NK-92 (cell line): ENCODE data around the gene TACC3.
A peak's percentile ranks its signal among the peaks of the same experiment; 100 is the strongest.

Experiments
- DNase-seq: peaks from one replicate; lab custom pipeline; 2025; ENCODE audit not compliant: unreplicated experiment; lab: John Stamatoyannopoulos, UW

TACC3 gene

GRCh38 chr4:1721003-1721665 lies at the start of gene TACC3, which contains the start of gene TMEM129:
TACC3 (plus strand) TSS chr4:1721521; CDS start chr4:1723422, 1,901 bp downstream.
TMEM129 (minus strand) TSS chr4:1721323; CDS start chr4:1720837, 486 bp downstream.
- peak; percentile 68 for DNase-seq

GRCh38 chr4:1673671-1674070 lies 47.6 kb upstream of the TACC3 start:
- DNase-seq: no peak

GRCh38 chr4:1674682-1675081 lies 46.6 kb upstream of the TACC3 start:
- DNase-seq: no peak

GRCh38 chr4:1675136-1675801 lies 46.1 kb upstream of the TACC3 start:
- no peak for DNase-seq

DNA sequence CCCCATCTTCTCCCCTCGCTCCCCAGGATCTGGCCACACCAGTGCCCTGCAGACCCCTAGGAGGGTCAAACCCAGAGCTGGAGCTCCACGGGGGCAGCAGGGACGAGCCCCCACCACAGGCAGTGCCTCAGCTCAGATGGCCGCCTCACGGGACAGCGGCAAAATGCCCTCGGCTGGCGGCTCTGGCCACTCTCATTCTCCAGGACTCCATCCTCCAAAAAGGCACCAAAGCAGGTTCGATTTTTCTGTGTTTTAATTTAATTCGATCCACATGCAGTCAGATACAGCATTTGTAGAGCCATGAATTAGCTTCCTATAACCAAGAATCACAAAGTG lies 45.6 kb upstream of the TACC3 start:
- DNase-seq: no peak

DNA sequence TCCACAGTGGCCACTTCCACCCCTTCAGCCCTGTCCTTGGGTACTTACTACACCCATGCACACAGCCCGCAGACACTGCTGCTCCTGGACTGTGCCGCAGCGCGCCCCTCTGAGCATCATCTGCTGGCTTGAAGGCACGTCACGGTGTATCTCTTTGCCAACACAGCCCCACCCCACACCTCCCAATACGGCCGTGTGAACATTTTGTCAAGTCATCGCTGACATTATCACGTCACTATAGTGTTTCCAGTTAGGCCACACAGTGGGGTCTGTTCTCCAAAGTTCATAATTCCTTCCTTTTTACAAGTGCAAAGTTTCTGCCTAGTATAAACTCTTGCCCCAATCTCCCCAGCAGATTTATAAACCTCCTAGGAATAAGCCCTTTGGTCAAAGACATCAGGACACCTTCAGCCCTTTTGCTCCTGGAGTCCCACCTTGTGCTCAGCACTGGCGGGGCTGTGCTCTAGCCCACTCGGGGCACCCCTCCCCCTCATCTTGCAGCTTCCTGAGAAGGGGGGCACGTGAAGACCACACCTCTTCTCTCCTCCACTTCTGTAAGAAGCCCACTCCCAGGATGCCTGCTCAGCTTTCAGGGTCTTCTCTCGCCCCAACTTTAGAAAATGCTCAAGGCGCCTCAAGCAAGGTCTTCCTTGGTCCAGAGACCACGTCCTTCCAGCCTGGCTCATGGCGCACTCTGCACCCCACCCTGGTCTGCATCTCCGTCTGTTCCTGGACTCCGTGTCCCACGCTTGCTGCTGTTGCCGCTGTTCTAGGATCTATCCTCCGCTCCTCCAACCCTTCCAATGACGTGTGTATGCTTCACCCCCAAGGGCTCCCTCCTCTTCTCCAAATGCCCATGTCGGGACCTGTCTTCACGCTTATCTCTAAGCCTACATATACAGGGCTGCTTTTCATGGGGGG lies 44.5 kb upstream of the TACC3 start:
- no peak for DNase-seq

- DNase-seq: no peak
Measured at GRCh38 chr4:1678244-1678643, 43.1 kb upstream of the TACC3 start.

- no peak for DNase-seq
Measured at GRCh38 chr4:1682860-1683259, 38.5 kb upstream of the TACC3 start.

GRCh38 chr4:1683261-1683735 lies 38.0 kb upstream of the TACC3 start:
- no peak for DNase-seq

- peak; percentile 22 for DNase-seq
Measured at GRCh38 chr4:1683736-1684505, 37.4 kb upstream of the TACC3 start, which contains the start of gene FAM53A. FAM53A (minus strand) TSS chr4:1684313; CDS start chr4:1668741, 15,572 bp downstream.

DNA sequence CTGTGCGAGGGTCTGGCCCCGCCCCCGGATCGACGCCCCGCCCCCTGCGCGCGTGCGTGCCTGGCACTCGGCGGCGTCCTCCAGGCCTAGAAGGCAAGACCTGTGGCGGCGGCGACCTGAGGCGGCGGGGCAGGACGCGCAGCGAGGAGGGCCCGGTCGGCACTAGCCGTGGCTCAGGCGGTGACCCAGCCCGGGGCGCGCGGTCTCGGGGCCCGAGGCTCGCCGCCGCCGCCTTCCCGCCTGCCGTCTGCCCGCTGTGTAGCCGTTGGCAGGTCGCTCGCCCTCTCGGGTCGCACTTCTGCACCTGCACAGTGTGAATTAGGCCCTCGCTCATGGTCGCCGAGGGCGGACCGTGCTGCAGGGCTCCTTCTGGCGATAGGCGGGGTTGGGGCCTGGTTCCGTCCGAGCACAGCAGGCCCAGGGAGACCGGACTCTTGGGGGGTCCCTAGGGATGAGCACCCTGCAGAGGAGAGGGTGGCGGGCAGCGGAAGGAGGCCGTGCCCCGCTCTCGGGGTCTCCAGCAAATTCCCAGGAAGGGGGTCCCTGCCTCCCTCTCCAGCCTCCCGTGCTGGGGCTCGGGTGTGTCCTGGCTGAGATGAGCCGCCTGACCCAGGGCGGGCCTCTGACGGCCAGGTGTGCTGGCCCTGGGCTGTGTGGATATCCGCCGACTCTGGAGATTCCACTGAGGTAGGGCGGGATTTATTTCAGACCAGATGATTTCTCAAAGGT lies 36.7 kb upstream of the TACC3 start:
- no peak for DNase-seq

DNA sequence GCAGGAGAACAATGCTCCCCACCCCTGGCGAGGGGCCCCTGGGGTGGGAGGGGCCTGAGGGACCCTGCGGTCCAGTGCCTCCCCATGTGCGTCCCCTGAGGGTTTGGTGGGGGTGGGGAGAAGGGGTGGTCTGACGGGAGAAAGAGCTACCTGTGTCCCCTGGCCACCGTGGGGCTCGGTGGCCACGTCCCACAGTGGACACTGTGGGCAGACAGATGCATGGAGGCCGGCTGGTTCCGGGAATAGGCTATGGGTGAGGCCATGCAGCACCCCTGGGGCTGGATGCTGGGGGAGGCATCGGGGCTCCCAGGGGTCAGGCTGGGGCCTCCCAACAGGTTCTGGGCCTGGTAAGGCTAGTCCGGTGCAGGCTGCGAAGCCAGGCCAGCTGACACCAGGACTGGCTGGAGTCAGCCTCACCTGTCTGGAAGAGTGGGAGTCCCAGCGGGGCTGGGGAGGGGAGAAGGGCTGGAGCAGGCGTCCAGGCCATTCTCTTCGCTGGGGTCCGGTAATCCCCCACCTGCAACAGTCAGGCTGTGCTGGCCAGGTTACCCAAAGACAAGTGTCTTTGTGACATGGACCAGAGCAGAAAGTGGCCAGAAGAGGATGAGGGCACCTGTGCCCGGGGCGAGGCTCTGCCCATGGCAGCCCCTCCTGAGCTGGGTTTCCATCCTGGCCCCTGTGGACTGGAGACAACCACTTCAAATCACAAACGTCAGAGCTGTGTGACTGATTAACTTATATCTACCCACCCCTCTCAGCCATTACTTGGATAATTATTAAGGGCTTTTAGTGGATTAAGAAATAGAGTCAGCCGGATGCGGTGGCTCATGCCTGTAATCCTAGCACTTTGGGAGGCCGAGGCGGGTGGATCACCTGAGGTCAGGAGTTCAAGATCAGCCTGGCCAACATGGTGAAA lies 35.8 kb upstream of the TACC3 start:
- no peak for DNase-seq

DNA sequence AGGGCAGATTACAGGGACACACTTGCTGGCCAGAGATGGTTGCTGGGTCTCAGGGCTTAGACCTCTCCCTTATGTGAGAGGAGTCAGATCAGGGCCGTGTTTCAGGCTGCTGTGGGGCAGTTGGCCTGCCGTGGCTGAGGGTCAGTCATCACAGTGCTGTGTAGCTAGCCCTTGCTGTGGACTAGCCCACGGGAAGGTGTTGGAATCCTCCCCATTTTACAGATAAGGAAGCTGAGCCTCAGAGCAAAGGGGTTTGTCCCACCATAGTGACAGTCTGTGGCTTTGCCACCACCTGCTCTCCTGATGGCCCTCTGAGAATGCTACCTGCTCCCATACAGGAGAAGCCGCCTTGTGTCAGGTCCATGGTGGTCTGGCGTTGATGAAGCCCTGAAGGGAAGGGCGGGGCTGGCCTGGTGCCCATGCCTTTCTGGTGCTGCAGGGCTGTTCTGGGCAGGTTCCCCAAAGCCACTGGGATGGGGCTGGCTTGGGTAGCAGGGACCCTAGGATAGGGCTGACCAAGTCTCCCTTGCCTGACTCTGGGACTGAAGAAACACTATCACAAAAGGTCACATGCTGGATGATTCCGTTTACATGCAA lies 34.8 kb upstream of the TACC3 start:
- DNase-seq: no peak

DNA sequence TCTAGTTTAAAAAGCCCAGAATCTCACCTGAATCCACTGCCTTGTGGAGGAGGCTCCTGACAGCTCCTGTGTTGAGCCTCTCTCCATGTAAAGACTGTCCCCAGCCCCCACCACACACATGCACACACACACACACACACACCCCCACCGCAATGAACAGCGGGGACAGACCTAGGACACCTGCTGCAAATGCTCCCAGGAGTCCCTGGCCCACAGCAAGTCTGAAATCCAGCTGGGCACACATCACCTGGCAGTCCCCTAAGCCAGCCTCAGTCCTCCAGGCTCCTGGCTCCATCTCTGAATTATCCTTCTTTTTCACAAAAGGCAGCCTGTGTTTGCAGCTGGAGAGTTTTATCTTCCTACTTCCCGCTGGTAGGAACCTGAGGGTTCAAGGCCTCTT lies 30.6 kb upstream of the TACC3 start:
- no peak for DNase-seq

DNA sequence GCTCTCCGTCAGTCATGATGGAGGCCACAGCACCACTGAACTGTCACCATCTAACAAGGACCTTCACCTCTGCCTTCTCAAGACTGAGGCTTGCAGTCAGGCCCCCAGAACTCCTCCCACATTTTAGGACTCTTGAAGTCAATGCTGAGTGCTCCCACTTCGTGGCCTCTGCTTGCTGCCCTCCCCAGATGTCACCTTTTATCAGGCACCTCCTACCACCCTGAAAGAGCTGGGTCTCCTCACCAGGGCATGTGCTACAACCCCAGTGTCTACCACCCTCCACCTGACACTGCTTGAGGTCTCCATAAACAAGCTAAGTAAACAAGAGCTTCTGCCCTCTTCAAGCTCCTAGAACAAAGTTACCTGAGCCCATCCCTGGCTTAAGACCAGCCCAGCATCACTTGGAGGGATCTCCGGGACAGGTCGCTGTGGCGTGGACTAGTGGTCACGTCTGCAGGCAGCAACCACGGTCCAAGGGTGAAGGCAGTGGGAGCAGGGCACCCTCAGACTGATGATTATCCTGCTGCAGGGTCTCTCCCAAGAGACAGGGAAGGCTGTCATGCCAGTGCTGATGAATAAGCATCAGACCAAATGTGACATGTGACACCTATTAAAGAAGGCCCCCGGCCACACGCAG lies 29.5 kb upstream of the TACC3 start:
- no peak for DNase-seq

- DNase-seq: no peak
Measured at GRCh38 chr4:1693131-1693896, 28.0 kb upstream of the TACC3 start.

DNA sequence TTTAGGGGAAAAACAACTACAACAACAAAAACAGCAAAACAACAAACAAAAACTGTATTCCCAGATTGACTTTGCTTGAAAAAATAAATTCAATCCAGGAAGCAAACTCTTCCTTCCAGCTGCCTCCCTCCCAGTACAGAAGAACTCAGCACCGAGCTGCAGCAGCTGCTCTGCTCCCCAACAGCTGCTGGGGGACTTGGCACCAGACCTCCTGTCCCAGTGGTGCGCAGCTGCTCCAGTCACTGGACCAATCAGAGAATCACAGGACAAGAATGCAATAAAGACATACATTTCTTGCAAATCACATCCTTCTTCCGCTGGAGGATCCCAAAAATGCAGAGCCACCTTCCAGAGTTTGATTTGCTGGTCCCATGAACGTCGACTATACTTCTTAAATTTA lies 25.4 kb upstream of the TACC3 start:
- DNase-seq: no peak
